Tibial nerve (tissue), 4 donors: Measurements from ENCODE around the gene TGM4. TPM values are rescaled to one million over a fixed set of nuclear protein-coding genes. Genes with fewer than 3 reads are reported as not detected.

Experiments
- DNase-seq, 2 donors: peaks; one replicate each; pipeline ENCODE4 v3.0.0-alpha.2; 2019; ENCODE audit warnings: low spot score in 2 of 2
- H3K27ac ChIP-seq, 4 donors: fragments of 200-600 bp; sonication (generic) in 3 of 4; one replicate each; pipeline ENCODE4 v1.5.1; 2017 to 2019; ENCODE audit warnings: mild to moderate bottlenecking in 1 of 4
- H3K27me3 ChIP-seq, 2 donors: fragments of 200-600 bp; sonication (generic) in 1 of 2; one replicate each; pipeline versions ENCODE4 v1.5.1 to v1.6.0; 2017 to 2019
- H3K36me3 ChIP-seq, 3 donors: fragments of 200-600 bp; sonication (generic); one replicate each; pipeline ENCODE4 v1.5.1; 2018 to 2019
- H3K4me1 ChIP-seq, 4 donors: fragments of 200-600 bp; sonication (generic) in 3 of 4; one replicate each; pipeline ENCODE4 v1.5.1; 2017 to 2019
- H3K4me3 ChIP-seq, 4 donors: fragments of 200-600 bp; sonication (generic) in 3 of 4; one replicate each; pipeline ENCODE4 v1.5.1; 2017 to 2019; ENCODE audit warnings: mild to moderate bottlenecking in 1 of 4, moderate library complexity in 1 of 4
- H3K9me3 ChIP-seq, 4 donors: fragments of 200-600 bp; sonication (generic) in 3 of 4; one replicate each; pipeline ENCODE4 v1.5.1; 2017 to 2019
- CTCF ChIP-seq, 5 experiments: fragments of 200-600 bp in 3 of 5; fragments of 450-650 bp in 2 of 5; sonication (generic) in 3 of 5; IDR thresholded peaks; one replicate each; pipeline ENCODE4 v1.5.1; 2016 to 2019; ENCODE audit warnings: antibody characterized with exemption in 5 of 5, mild to moderate bottlenecking in 3 of 5, moderate library complexity in 2 of 5
- EP300 ChIP-seq, 2 donors: sonication (generic); formaldehyde crosslinking; IDR thresholded peaks; one replicate each; pipeline ENCODE4 v1.6.1; 2017; ENCODE audit warnings: antibody characterized with exemption in 2 of 2, mild to moderate bottlenecking in 1 of 2
- POLR2A ChIP-seq, 2 donors: fragments of 450-650 bp; IDR thresholded peaks; one replicate each; pipeline ENCODE4 v1.6.1; 2017; ENCODE audit warnings: antibody characterized with exemption in 2 of 2, mild to moderate bottlenecking in 2 of 2, moderate library complexity in 2 of 2
- WGBS, 2 donors: methylation state at CpG; one replicate each; pipeline ENCODE4 v1.1.5; 2018; 5-methylcytosine and 5-hydroxymethylcytosine counted together
- total RNA-seq, 4 donors: library from RNA; depleted of rRNA; stranded (reverse); fragments of >200 nt; gene quantifications; one replicate each; pipeline ENCODE4 v1.1.0, GENCODE V29; 2016

The TGM4 gene
- total RNA-seq, 4 donors from 2014 or later, result not detected

GRCh38 chr3:44954962-44955361 lies 80.6 kb downstream of the TGM4 start:
- DNase-seq, result no peak
- H3K27ac ChIP-seq, result no peak overlapping the region
- H3K9me3 ChIP-seq, result no peaks in the 10 kb centered on the region
- 44 to 52% methylated on average over 3 of the region's 3 CpGs for WGBS, 2 donors
- H3K4me3 ChIP-seq, result no peak overlapping the region
- peaks cover 0 to 47% (median 0%) of the 10 kb centered on the region in 3 donors for H3K36me3 ChIP-seq
- no peaks in the 10 kb centered on the region for H3K27me3 ChIP-seq
- TF ChIP-seq CTCF (IDR thresholded peaks at IDR 0.05) (no peak), POLR2A (IDR thresholded peaks at IDR 0.05) (no peak), EP300 (IDR thresholded peaks at IDR 0.05) (no peak)
- H3K4me1 ChIP-seq, result peaks cover 0 to 7% (median 0%) of the 10 kb centered on the region in 4 donors

- Histone ChIP-seq H3K36me3 (peaks cover 0 to 47% (median 0%) of the 10 kb centered on the region in 3 donors), H3K4me1 (peaks cover 0 to 7% (median 0%) of the 10 kb centered on the region in 4 donors), H3K27ac (no peak overlapping the region), H3K4me3 (no peak overlapping the region), H3K9me3 (no peaks in the 10 kb centered on the region), H3K27me3 (no peaks in the 10 kb centered on the region)
- DNase-seq, result no peak
- 86 to 92% methylated on average over 1 of the region's 1 CpG for WGBS, 2 donors
- TF ChIP-seq CTCF (IDR thresholded peaks at IDR 0.05) (no peak), EP300 (IDR thresholded peaks at IDR 0.05) (no peak), POLR2A (IDR thresholded peaks at IDR 0.05) (no peak)
Observed at GRCh38 chr3:44955917-44956316, 81.5 kb downstream of the TGM4 start.

- H3K27me3 ChIP-seq, result no peaks in the 10 kb centered on the region
- H3K4me1 ChIP-seq, result peaks cover 0 to 16% (median 0%) of the 10 kb centered on the region in 4 donors
- H3K27ac ChIP-seq, result no peak overlapping the region
- no peak for DNase-seq
- no peak overlapping the region for H3K4me3 ChIP-seq
- no peaks in the 10 kb centered on the region for H3K9me3 ChIP-seq
- H3K36me3 ChIP-seq, result peaks cover 0 to 47% (median 0%) of the 10 kb centered on the region in 3 donors
- TF ChIP-seq POLR2A (IDR thresholded peaks at IDR 0.05), result no peak
- WGBS, 2 donors, result 81 to 94% methylated on average over 4 of the region's 4 CpGs
Observed at GRCh38 chr3:44957986-44958385, 83.6 kb downstream of the TGM4 start.

GRCh38 chr3:44958386-44958785 lies 84.0 kb downstream of the TGM4 start:
- peaks cover 0 to 20% (median 0%) of the 10 kb centered on the region in 4 donors for H3K4me1 ChIP-seq
- no peak overlapping the region for H3K27ac ChIP-seq
- no peak for DNase-seq
- no peaks in the 10 kb centered on the region for H3K27me3 ChIP-seq
- no peaks in the 10 kb centered on the region for H3K9me3 ChIP-seq
- 86 to 88% methylated on average over 7 of the region's 7 CpGs for WGBS, 2 donors
- H3K36me3 ChIP-seq, result peaks cover 0 to 47% (median 0%) of the 10 kb centered on the region in 3 donors
- TF ChIP-seq POLR2A (IDR thresholded peaks at IDR 0.05) (no peak), EP300 (IDR thresholded peaks at IDR 0.05) (no peak), CTCF (IDR thresholded peaks at IDR 0.05) (no peak)
- no peak overlapping the region for H3K4me3 ChIP-seq

GRCh38 chr3:44960387-44961026 lies 86.1 kb downstream of the TGM4 start:
- H3K27me3 ChIP-seq, result no peaks in the 10 kb centered on the region
- no peaks in the 10 kb centered on the region for H3K9me3 ChIP-seq
- WGBS, 2 donors, result 91 to 93% methylated on average over 3 of the region's 3 CpGs
- peaks cover 0 to 40% (median 0%) of the 10 kb centered on the region in 3 donors for H3K36me3 ChIP-seq
- peaks cover 0 to 31% (median 0%) of the 10 kb centered on the region in 4 donors for H3K4me1 ChIP-seq
- H3K4me3 ChIP-seq, result no peak overlapping the region
- no peak for DNase-seq
- TF ChIP-seq EP300 (IDR thresholded peaks at IDR 0.05) (no peak), CTCF (IDR thresholded peaks at IDR 0.05) (no peak), POLR2A (IDR thresholded peaks at IDR 0.05) (no peak)
- no peak overlapping the region for H3K27ac ChIP-seq
